ENCODE results near the gene RHOF.

RHOF gene

GRCh38 chr12:121800694-121801594 is 7.5 kb upstream of the RHOF start:
- Histone ChIP-seq H3K9me3 (no peaks in the 10 kb centered on the region), H3K27me3 (no peaks in the 10 kb centered on the region), H3K4me3 (peak overlapping the region; percentile 96), H4K20me1 (peaks cover 38% of the 10 kb centered on the region), H3K4me2 (peak overlapping the region; percentile 93), H3K4me1 (peaks cover 35% of the 10 kb centered on the region), H3K9ac (peak overlapping the region; percentile 100), H3K27ac (peak overlapping the region; percentile 100), H3K36me3 (peaks cover 23% of the 10 kb centered on the region)
- no peak for TF ChIP-seq Cebpa-rat (IDR thresholded peaks at IDR 0.05)

DNA sequence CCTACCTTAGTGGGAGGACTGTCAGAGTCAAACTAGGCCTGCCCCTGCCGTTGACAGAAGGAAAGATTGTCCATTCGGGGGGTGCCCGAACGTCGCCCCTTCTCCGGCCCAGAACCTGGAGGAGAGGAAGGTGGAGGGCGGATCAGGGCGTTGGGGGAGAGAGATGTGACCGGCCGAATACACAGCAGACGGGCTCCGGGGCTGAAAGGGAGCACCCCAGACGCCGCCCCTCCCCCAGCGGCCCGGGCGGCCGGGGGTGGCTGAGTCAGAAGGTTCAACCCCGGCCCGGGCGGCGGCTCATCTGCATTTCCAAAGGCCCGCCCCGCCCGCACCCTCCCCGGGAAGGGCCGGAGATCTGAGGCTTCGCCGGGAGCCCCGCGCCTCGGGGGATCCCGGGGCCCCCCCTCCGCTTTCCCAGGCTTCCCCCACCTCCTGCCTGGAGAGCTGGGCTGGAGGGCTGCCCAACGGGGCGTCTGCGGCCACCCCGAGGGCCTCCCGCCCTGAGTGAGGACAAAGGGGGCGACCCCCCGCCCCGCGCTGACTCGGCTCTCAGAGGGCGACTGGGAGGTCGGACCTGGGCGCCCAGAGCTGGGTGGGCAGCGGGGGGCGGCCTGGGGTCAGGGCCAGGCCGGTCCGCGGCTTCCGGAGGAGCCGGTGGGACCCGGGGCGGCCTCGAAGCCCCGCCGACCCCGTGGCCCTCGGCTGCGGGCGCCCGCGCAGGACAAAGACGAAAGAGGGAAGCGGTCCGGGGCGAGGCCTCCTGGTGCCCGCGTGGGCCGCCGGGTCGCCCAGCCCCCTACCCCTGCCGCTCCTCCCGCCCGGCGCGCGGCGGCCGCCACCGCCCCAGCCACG is 6.6 kb upstream of the RHOF start:
- TF ChIP-seq Cebpa-rat (IDR thresholded peaks at IDR 0.05), result no peak
- Histone ChIP-seq H3K9ac (peak overlapping the region; percentile 100), H3K4me2 (peak overlapping the region; percentile 93), H3K27me3 (no peaks in the 10 kb centered on the region), H3K36me3 (peaks cover 30% of the 10 kb centered on the region), H4K20me1 (peaks cover 43% of the 10 kb centered on the region), H3K4me3 (peak overlapping the region; percentile 96), H3K27ac (peak overlapping the region; percentile 100), H3K4me1 (peaks cover 44% of the 10 kb centered on the region), H3K9me3 (no peaks in the 10 kb centered on the region)

DNA sequence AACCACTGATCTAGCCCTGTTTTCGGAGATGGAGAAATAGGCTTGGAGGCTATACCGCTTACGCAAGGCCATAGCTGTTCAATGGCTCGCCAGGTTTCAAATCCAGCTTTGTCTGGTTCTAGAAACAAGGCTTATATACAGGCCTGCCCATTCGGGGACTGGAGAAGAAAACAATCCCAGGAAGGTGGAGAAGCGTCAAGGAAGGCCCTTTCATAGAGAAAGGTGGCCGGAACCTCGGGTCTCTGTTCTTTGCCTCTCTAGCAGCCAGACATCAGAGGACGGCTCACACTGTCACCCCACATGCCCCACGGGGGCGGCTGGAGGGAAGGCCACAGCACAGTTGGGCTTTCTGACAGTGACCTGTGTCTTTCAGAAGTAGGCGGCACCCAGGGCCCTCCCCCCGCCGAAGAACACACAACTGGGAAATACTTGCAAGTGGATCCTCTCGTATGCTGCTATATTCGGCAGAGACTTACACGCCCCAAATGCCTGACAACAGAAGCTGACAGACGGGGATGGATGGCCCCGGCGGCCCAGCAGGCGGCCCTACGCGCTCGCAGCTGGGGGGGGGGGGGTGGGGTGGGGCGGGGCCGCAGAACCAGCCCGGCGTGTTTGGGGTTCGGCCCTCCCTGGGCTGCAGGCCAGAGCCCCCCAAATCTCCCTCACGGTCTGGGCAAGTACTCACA is 5.8 kb upstream of the RHOF start:
- Histone ChIP-seq H3K9ac (peak overlapping the region; percentile 100), H3K27ac (peak overlapping the region; percentile 100), H3K9me3 (no peaks in the 10 kb centered on the region), H3K36me3 (peaks cover 30% of the 10 kb centered on the region), H4K20me1 (peaks cover 50% of the 10 kb centered on the region), H3K27me3 (no peaks in the 10 kb centered on the region), H3K4me2 (peak overlapping the region; percentile 93), H3K4me1 (peaks cover 51% of the 10 kb centered on the region), H3K4me3 (peak overlapping the region; percentile 96)
- TF ChIP-seq Cebpa-rat (IDR thresholded peaks at IDR 0.05), result no peak

GRCh38 chr12:121798787-121799155 is 5.3 kb upstream of the RHOF start:
- Histone ChIP-seq H3K9me3 (no peaks in the 10 kb centered on the region), H3K27me3 (no peaks in the 10 kb centered on the region), H3K27ac (peak overlapping the region; percentile 79), H3K36me3 (peaks cover 30% of the 10 kb centered on the region), H3K4me3 (peak overlapping the region; percentile 96), H4K20me1 (peaks cover 50% of the 10 kb centered on the region), H3K4me2 (peak overlapping the region; percentile 93), H3K4me1 (peaks cover 53% of the 10 kb centered on the region), H3K9ac (peak overlapping the region; percentile 66)
- TF ChIP-seq Cebpa-rat (IDR thresholded peaks at IDR 0.05), result no peak

DNA sequence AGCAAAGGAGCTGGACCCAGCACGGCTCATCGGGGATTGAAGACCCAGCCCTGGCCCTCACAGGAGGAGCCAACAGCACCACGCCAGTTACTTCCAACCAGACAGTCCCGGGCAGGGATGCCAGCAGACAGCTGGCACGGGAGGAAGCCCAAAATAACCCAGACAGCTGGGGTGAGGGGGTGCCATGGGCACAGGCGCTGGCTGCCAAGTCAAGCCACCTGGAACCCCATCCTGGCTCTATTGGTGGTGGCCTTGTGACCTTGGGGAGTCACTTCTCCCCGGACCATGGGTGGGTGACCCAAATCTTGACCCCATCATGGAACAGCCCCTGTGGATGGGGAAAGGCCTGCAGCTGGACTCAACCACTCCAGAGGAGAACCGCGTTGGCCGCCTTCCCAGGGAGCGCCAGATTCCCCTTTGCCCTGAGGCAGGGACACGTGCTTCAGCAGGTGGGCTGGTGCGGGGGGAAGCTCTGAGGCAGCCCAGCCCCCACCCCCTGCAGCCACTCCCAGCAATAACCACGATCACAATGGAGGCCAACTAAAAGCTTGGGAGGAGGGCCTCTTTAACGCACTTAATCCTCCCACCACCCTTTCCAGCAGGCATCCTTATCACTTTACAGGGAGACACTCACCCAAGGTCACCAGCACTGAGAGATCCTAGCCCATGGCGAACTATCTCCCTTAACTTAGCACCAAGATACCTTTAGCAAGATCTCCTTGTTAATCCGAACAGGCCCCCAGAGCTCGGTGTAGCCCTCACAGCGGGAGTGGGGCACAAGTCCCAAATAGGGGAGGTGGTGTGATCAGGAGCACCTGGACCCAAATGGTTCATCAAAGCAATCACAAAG is 4.7 kb upstream of the RHOF start:
- H3K27ac ChIP-seq, result peak overlapping the region; percentile 79
- peak overlapping the region; percentile 66 for H3K9ac ChIP-seq
- H3K4me2 ChIP-seq, result peak overlapping the region; percentile 93
- peak overlapping the region; percentile 96 for H3K4me3 ChIP-seq
- no peaks in the 10 kb centered on the region for H3K9me3 ChIP-seq
- TF ChIP-seq Cebpa-rat (IDR thresholded peaks at IDR 0.05), result no peak
- peaks cover 30% of the 10 kb centered on the region for H3K36me3 ChIP-seq
- peaks cover 53% of the 10 kb centered on the region for H3K4me1 ChIP-seq
- H3K27me3 ChIP-seq, result no peaks in the 10 kb centered on the region
- H4K20me1 ChIP-seq, result peaks cover 50% of the 10 kb centered on the region

DNA sequence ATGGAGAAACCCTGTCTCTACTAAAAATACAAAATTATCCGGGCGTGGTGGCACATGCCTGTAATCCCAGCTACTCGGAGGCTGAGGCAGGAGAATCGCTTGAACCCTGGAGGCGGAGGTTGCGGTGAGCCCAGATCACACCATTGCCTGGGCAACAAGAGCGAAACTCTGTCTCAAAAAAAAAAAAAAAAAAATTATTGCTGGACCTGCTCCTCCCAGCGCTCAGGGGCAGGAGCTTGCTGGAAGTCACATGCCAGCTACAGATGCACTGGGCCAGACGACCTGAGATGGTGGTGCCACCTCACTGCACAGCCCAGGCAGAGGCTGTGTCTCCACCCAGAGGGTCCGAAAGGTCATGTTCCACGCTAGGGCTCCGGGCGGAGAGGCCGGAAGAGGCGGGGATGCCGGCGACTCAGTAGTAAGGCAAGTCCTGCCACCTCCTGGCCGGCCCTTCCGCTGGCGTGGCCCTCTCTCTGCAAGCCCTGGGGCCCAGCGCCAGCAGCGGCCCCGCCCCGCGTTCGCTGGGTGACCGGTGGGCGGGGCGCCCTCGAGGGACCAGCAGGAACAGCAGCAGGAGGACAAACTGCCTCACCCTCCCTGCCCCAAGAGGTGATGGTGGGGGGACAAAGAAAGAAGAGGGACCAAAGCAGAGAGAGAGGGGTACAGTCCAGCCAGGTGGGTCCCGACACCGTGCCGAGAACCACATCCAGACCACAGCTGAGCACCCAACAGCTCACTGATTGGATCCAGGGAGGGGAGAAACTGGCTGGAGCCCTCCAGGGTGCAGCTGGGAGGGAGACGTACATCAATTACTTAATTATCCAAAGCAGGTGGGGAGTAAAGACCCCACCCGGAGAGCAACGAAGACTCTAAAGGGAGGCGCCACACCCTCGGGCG is 3.6 kb upstream of the RHOF start:
- Histone ChIP-seq H3K4me2 (peak overlapping the region; percentile 93), H4K20me1 (peaks cover 58% of the 10 kb centered on the region), H3K9me3 (no peaks in the 10 kb centered on the region), H3K4me3 (0 out of 2 replicates have a peak overlapping the region, but pooled peaks have one; percentile 96), H3K27me3 (no peaks in the 10 kb centered on the region), H3K27ac (peak overlapping the region; percentile 88), H3K36me3 (peaks cover 30% of the 10 kb centered on the region), H3K9ac (peak overlapping the region; percentile 66), H3K4me1 (peaks cover 62% of the 10 kb centered on the region)
- TF ChIP-seq Cebpa-rat (IDR thresholded peaks at IDR 0.05), result no peak

DNA sequence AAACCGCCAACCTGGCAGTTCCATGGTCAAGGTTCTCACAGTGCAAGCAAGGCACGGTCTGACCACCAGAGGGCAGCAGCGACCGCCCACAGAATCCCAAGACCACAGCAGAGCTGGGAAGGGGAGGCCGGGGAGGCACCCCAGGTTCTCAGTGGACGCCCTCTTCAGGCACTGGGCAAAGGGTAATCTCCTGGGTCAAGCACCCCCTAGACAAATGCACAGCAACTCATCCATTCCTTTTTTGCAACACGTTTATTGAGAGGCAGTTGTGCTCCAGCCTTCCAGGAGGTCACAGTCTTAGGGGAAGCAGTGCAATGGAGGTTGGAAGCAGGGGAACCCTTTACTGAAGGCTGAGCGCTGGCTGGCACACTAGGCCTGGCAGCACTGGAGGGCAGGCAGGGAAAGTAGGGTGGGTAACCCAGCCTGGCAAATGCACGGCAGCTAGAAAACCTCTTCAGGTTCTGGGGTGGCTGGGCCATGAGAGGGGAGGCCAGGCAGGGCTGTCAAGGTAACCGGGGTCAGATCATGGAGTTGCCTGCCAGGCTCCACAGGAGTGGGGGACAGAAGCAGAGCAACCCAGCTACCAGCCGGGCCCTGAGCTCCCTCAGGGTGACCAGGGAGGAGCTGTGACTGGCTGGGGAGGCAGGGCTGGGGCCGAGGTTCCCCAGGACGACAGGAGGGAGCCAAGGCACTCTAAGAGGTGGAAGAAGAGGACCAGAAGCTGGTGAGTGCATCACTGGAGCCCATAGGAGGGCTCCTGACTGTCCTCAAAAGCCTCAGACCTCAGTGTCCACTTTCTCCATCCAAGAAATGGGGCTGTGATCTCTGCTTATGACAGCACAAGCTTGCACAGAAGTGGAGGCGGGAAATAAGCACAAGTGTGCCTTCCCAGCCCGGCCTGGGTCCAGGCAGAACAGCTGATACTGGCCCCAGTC is 1.8 kb upstream of the RHOF start:
- Histone ChIP-seq H3K9me3 (no peaks in the 10 kb centered on the region), H3K27ac (peak overlapping the region; percentile 88), H3K27me3 (no peaks in the 10 kb centered on the region), H3K4me3 (peak overlapping the region; percentile 84; the same call in 1 of the 2 replicates), H3K4me1 (peaks cover 80% of the 10 kb centered on the region), H3K36me3 (peaks cover 30% of the 10 kb centered on the region), H3K9ac (peak overlapping the region; percentile 71), H4K20me1 (peaks cover 66% of the 10 kb centered on the region), H3K4me2 (peak overlapping the region; percentile 93)
- no peak for TF ChIP-seq Cebpa-rat (IDR thresholded peaks at IDR 0.05)

Data from BLaER1 (cell line).